Activated naive CD4-positive, alpha-beta T cell treated with anti-CD3 and anti-CD28 coated beads, Interleukin-2, amount 50 U/mL, for 16 hours (primary cell): ENCODE measurements around the gene SUGP2.

Experiments used
- DNase-seq: peaks from one replicate; pipeline ENCODE4 v3.0.0-alpha.2; 2020

The SUGP2 gene

DNA sequence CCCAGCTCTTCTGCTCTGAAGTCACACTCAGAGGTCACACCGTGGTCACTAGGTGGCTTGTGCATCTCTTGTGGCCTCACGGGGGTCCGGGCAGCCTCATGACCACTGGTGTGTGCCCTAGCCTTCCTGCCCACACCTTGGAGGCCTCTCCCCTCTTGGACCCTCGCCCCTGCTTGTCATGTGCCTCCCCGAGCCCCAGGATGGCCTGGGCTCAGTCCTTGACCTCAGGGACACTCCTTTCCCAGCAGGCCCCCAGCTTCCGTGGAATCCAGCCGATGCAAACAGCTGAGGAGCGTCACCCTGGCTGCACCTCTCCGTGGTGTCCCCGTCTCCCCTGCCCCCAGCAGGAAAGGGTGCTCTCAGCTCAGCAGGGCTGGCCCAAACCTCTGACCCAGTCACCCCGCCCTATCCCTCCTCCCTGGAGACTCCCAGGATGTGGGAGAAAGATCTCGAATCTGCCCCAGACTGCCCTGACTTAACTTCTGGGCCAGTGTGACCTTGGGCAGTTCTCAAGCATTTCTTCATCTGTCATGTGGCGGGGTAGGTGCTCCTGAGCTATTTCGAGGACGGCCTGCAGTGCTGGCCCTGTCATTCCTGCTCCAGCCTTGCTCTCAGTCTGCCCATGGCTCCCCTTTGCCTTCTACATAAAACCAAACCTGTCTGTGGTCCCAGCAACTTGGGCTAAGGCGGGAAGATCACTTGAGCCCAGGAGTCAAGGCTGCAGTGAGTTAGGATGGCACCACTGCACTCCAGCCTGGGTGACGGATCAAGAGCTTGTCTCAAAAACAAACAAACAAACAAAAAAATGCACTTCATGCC lies 25.9 kb upstream of the SUGP2 start:
- DNase-seq: no peak

GRCh38 chr19:19057720-19058119 lies 24.4 kb upstream of the SUGP2 start:
- no peak for DNase-seq

DNA sequence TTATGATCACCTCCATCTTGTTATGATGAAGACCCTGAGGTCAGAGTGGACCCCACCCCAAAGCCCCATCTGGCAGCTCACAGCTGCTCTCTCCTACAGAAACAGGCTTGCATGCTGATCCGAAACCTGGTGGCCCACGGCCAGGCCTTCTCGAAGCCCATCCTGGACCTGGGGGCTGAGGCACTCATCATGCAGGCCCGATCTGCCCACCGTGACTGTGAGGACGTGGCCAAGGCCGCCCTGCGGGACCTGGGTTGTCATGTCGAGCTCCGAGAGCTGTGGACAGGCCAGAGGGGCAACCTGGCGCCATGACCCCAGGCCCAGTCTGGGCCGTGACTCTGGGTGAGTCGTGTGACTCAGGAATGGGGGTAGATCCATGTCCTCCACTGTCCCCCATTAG lies 24.0 kb upstream of the SUGP2 start:
- DNase-seq: no peak

- no peak for DNase-seq
These were observed 23.4 kb upstream of the SUGP2 start for GRCh38 chr19:19056636-19057275.

GRCh38 chr19:19055701-19056100 lies 22.4 kb upstream of the SUGP2 start:
- DNase-seq: no peak

DNA sequence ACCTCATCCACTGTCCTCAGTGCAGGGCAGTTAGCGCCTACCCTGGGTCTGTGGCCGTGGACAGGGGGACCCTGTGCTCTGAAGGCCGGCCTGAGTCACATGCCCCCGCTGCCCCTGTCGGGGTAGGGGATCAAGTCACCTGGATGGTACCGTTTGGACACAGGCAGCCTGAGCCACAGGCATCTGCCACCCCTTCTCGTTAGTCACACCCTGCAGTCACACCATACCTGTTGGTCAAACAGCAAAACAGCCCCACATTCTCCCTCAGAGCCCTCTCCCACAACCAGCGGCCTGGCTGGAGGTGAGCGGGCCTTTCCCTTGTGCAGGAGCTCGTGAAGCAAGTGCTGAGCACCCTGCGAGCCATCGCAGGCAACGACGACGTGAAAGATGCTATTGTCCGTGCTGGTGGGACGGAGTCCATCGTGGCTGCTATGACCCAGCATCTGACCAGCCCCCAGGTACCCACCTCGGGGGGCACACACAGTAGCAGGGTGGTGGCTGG lies 21.7 kb upstream of the SUGP2 start:
- no peak for DNase-seq

GRCh38 chr19:19054315-19054938 lies 21.1 kb upstream of the SUGP2 start:
- DNase-seq: no peak

- peak; percentile 57 for DNase-seq
These were observed 20.4 kb upstream of the SUGP2 start for GRCh38 chr19:19053508-19054314.

DNA sequence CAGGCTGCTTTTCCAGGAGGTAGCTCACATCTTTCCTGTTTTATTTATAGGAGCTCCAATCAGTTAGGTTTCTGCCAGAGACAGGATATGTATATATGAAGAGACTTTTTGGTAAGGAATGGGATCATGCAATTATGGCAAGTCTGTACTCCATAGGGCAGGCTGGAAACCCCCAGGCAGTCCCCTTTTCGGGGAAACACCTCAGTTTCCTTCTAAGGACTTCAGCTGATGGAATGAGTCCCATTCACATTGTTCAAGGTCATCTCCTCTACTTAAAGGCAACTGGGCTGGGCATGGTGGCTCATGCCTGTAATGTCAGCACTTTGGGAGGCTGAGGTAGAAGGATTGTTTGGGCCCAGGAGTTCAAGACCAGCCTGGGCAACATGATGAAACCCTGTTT lies 19.6 kb upstream of the SUGP2 start:
- no peak for DNase-seq

DNA sequence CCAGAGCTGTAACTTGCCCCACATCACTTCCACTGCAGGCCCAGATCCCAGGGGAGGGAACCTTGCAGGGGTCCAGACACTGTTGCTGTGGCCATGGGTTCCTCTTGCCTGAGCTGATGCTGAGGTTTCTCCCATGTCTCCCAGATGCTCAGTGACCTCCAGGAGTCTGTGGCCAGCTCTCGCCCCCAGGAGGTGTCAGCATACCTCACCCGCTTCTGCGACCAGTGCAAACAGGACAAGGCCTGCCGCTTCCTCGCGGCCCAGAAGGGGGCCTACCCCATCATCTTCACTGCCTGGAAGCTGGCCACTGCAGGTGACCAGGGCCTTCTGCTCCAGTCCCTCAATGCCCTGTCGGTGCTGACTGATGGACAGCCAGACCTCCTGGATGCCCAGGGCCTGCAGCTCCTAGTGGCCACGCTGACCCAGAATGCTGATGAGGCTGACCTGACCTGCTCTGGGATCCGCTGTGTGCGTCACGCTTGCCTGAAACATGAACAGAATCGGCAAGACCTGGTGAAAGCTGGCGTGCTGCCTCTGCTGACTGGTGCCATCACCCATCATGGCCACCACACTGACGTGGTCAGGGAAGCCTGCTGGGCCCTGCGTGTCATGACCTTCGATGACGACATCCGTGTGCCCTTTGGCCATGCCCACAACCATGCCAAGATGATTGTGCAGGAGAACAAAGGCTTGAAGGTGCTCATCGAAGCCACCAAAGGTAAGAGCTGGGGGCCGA lies 18.3 kb upstream of the SUGP2 start:
- no peak for DNase-seq

GRCh38 chr19:19050731-19051130 lies 17.4 kb upstream of the SUGP2 start:
- no peak for DNase-seq

GRCh38 chr19:19050104-19050503 lies 16.8 kb upstream of the SUGP2 start:
- no peak for DNase-seq

- DNase-seq: no peak
These were observed 16.1 kb upstream of the SUGP2 start for GRCh38 chr19:19049406-19049805.

DNA sequence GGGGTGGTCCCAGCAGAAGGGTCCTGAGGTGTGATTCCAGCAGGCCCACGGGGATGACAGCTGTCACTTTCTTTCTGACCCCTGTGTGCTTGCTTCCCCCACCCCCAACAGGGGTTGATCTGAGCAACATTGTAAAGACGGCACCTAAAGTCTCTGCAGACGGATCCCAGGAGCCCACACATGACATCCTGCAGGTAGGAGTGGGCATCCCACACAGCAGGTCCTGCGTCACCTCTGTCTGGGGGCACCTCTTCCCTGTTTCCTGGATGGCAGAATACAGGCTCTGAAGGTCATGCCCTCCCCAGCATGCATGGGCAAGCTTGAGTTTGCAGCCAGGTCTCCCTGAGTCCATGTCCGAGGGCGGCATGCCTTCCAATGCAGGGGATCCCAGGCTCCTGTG lies 10.6 kb upstream of the SUGP2 start:
- DNase-seq: no peak

- DNase-seq: no peak
These were observed 10.2 kb upstream of the SUGP2 start for GRCh38 chr19:19043481-19043880.

DNA sequence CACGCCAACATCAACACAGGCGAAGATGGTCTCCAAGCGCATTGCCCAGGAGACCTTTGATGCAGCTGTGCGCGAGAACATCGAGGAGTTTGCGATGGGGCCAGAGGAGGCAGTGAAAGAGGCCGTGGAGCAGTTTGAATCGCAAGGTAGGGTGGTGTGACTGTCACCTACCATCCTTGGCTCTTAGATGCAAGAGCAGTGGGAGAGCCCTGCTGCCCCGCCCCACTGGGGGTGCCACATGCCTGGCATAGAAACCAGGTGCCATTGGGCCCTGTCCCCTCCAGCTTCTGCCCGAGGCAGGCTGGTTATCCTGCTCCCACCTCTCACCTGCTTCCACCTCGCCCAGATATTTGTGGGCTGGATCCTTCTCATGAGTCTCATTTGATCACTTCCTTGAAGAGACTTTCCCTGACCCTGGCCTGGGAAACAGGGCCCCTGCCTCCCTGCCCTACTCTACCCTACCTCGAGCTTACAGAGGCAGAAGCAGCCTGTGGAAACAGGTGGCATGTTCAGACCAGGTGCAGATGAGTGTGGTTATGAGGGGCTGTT lies 9.5 kb upstream of the SUGP2 start:
- DNase-seq: no peak

GRCh38 chr19:19040417-19040816 lies 7.1 kb upstream of the SUGP2 start:
- DNase-seq: no peak

DNA sequence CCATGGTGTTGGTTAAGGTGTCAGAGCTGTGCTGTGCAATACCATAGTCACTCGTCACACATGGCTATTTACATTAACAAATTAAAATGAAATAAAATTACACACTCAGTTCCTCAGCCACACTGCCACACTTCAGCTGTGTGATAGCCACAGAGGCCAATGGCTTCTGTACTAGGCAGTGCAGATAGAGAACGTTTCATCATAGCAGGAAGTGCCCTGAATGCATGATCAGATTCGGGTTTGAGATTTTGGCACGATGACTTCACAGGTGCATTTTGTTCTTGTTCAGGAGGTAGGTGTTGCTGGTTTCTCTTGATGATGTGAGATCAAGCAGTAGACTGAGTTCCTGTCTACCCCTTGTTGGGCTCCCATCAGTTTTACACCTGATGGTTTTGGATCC lies 6.6 kb upstream of the SUGP2 start:
- no peak for DNase-seq

GRCh38 chr19:19034204-19034624 lies 897 bp upstream of the SUGP2 start:
- DNase-seq: peak; percentile 79

DNA sequence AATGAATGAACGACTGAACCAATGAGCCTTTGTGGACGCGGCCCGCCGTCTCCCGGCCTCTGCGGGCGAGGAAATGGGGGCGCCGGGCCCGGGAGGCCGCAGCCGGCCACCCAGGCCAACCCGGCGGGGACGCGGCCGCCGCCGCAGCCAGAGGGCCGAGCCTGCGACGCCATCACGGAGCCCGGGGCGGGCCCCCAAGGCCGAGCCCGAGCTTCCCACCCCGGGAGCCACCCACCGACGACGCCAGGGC lies 216 bp downstream of the SUGP2 start:
- no peak for DNase-seq

GRCh38 chr19:19032420-19033175 lies 719 bp downstream of the SUGP2 start:
- peak; percentile 86 for DNase-seq

GRCh38 chr19:19031891-19032290 lies 1.4 kb downstream of the SUGP2 start:
- no peak for DNase-seq
